Measurements from ENCODE around the gene CRY1.
A peak's percentile ranks its signal among the peaks of the same experiment; 100 is the strongest.

Gene CRY1

DNA sequence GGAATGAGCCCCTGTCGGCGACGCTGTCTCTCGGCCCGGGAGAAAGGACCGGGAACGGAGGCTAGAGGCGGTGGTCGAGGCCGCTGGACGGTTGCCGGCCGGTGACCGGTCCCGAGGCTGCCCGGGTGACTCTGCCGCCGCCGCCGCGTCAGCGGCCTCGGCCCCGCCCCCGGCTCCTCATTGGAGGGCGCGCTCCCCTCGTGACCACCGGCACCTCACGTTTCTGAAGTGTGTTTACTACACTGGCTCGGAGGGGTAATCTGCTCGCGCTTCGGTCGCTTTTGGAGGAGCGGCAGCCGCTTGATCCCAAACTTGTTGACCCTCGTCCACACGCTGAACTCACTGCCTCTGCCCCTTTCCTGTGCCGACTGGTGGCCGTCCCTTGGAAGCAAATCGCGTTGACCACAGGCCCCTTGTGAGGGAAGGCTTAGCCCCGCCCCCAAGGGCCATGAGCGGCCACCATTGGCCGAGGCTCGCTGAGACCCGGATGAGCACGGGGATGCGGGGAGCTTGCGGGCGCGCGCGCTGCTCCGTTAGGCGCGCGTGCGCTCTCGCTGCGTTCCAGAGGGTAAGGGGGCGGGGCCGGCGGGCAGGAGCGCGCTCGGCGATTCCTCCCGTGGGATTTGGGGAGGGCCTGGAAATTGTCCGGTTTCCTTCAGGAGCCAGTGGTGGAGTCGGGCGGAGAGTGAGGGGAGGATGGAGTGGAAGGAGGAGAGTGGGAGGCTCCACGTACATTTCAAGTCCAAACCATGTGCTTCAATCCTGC, at the start of gene CRY1:
Gene CRY1 (minus strand): TSS at position 133 of the 766 bp plus-strand sequence. CDS start 588 bp downstream, outside the sequence.
- Histone ChIP-seq H3K4me1 (ENCODE audit: control insufficient read depth, insufficient read depth, low read length) (peaks cover 4% of the 10 kb centered on the region; the same call in 1 of the 2 replicates), H3K9me3 (ENCODE audit: control insufficient read depth, insufficient read depth, low read length) (peaks cover 6% of the 10 kb centered on the region; the same call in 1 of the 2 replicates), H3K27ac (ENCODE audit: low read depth, low read length) (peak within 1 kb of the TSS; percentile 99), H3K36me3 (ENCODE audit: control insufficient read depth, insufficient read depth, low read length) (no peaks in the 10 kb centered on the region), H3K9ac (ENCODE audit: low read depth, low read length) (peak within 1 kb of the TSS; percentile 96), H3K4me3 (ENCODE audit: low read depth, low read length) (peak within 1 kb of the TSS; percentile 98), H3K27me3 (ENCODE audit: control insufficient read depth, insufficient read depth, low read length) (no peaks in the 10 kb centered on the region)

DNA sequence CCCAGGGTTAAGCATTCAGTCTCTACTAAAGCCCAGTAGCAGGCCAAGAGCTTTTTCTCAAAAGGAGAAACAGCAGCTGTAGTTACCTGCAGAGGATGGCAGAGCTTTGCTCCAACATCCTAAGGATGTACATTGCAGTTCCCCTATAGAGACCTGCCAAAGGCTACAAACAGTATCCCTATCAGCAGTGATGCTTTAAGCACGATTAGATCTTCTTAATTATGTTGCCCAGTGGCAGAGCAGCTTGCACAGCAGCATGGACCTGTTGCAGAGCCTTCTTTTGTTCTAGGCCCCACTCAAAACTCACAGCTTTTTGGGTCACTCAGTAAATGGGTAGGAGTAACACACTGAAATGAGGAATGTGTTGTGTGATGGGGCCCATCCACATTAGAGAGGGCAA, 46.4 kb upstream of the CRY1 start:
- Histone ChIP-seq H3K27me3 (ENCODE audit: control insufficient read depth, insufficient read depth, low read length) (no peaks in the 10 kb centered on the region), H3K4me3 (ENCODE audit: low read depth, low read length) (no peak overlapping the region), H3K4me1 (ENCODE audit: control insufficient read depth, insufficient read depth, low read length) (peaks cover 4% of the 10 kb centered on the region; the same call in 1 of the 2 replicates), H3K27ac (ENCODE audit: low read depth, low read length) (no peak overlapping the region), H3K9ac (ENCODE audit: low read depth, low read length) (no peak overlapping the region), H3K9me3 (ENCODE audit: control insufficient read depth, insufficient read depth, low read length) (no peaks in the 10 kb centered on the region), H3K36me3 (ENCODE audit: control insufficient read depth, insufficient read depth, low read length) (no peaks in the 10 kb centered on the region)

DNA sequence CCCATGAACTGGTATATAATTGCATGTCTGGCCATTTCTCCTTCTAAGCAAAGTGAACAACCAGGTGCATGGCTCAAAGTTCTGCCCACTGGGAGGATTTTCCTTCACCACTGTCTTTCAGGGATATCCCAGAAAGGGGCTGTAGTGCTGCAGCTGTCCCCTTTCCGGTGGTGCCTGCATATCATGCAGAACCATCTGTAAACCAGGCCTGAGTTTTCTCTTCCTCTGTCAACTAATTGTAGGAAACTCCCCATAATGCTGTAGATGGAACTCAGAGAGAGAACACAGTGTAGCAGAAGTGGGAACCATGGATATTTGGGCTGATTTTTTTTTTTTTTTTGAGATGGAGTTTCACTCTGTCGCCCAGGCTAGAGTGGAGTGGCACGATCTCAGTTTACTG, 45.6 kb upstream of the CRY1 start:
- Histone ChIP-seq H3K36me3 (ENCODE audit: control insufficient read depth, insufficient read depth, low read length) (no peaks in the 10 kb centered on the region), H3K27me3 (ENCODE audit: control insufficient read depth, insufficient read depth, low read length) (no peaks in the 10 kb centered on the region), H3K4me3 (ENCODE audit: low read depth, low read length) (no peak overlapping the region), H3K9me3 (ENCODE audit: control insufficient read depth, insufficient read depth, low read length) (no peaks in the 10 kb centered on the region), H3K4me1 (ENCODE audit: control insufficient read depth, insufficient read depth, low read length) (peaks cover 4% of the 10 kb centered on the region; the same call in 1 of the 2 replicates), H3K27ac (ENCODE audit: low read depth, low read length) (no peak overlapping the region), H3K9ac (ENCODE audit: low read depth, low read length) (no peak overlapping the region)

DNA sequence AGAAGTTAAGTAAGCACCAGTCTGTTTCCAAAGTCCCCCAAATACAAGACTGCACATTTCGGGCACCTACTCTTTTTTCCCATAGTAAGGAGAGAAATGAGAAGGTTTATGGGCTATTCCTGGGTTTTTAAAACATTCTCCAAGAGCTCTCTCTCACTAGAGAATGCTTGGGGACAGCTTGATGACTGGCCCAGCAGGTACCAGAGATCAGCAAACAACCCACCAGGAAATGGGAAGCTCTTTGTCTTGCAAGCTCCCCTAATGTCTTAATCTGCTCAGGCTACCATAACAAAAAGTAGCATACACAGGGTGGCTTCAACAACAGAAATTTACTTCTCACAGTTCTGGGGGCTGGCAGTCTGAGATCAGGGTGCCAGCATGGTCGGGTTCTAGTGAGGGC, 41.8 kb upstream of the CRY1 start:
- Histone ChIP-seq H3K9me3 (ENCODE audit: control insufficient read depth, insufficient read depth, low read length) (no peaks in the 10 kb centered on the region), H3K36me3 (ENCODE audit: control insufficient read depth, insufficient read depth, low read length) (no peaks in the 10 kb centered on the region), H3K27me3 (ENCODE audit: control insufficient read depth, insufficient read depth, low read length) (no peaks in the 10 kb centered on the region), H3K9ac (ENCODE audit: low read depth, low read length) (no peak overlapping the region), H3K4me1 (ENCODE audit: control insufficient read depth, insufficient read depth, low read length) (peaks cover 7% of the 10 kb centered on the region; the same call in 1 of the 2 replicates), H3K4me3 (ENCODE audit: low read depth, low read length) (no peak overlapping the region), H3K27ac (ENCODE audit: low read depth, low read length) (peak overlapping the region; percentile 25)

DNA sequence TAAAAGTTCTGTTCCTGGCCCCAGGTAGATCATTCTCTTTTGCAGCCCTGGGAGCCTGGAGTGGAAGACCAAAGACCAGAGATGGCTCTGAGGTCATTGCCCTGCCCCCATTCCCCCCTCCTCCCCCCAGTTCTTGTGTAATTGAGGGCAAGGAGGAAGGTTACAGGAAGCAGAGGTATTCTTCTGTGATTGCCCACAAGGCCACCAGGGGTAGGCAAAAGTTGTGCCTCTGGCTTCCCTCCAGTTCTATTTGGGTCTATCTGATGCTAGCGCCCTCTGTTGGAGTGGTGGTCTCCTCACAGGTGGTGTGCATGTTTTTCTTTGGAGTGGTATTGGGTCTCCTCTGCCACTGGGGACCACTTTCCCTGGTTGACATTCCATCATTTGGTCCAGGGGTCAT, 41.2 kb upstream of the CRY1 start:
- Histone ChIP-seq H3K36me3 (ENCODE audit: control insufficient read depth, insufficient read depth, low read length) (no peaks in the 10 kb centered on the region), H3K9ac (ENCODE audit: low read depth, low read length) (no peak overlapping the region), H3K9me3 (ENCODE audit: control insufficient read depth, insufficient read depth, low read length) (no peaks in the 10 kb centered on the region), H3K4me1 (ENCODE audit: control insufficient read depth, insufficient read depth, low read length) (peaks cover 7% of the 10 kb centered on the region; the same call in 1 of the 2 replicates), H3K27ac (ENCODE audit: low read depth, low read length) (no peak overlapping the region), H3K4me3 (ENCODE audit: low read depth, low read length) (no peak overlapping the region), H3K27me3 (ENCODE audit: control insufficient read depth, insufficient read depth, low read length) (no peaks in the 10 kb centered on the region)

DNA sequence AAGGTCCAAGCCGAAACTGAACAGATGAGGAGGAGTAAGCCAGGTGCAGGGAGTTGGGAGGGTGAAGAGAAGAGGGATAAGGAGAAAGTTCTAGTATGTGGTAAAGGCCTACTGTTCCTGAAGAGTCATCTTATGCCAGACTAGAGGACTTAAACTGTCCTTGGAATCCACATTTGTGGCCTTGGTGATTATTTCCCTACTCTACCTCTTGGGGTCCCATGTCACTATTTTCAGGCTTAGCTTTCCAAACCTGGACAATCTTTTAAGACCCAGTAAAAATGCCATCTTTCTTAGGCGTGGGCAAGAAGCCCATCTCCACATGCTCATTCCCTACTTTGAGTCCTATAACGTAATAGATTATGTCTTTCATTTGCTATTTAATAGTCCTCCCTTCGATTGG, 40.1 kb upstream of the CRY1 start:
- no peaks in the 10 kb centered on the region for H3K27me3 ChIP-seq (ENCODE audit: control insufficient read depth, insufficient read depth, low read length)
- H3K36me3 ChIP-seq (ENCODE audit: control insufficient read depth, insufficient read depth, low read length), result no peaks in the 10 kb centered on the region

DNA sequence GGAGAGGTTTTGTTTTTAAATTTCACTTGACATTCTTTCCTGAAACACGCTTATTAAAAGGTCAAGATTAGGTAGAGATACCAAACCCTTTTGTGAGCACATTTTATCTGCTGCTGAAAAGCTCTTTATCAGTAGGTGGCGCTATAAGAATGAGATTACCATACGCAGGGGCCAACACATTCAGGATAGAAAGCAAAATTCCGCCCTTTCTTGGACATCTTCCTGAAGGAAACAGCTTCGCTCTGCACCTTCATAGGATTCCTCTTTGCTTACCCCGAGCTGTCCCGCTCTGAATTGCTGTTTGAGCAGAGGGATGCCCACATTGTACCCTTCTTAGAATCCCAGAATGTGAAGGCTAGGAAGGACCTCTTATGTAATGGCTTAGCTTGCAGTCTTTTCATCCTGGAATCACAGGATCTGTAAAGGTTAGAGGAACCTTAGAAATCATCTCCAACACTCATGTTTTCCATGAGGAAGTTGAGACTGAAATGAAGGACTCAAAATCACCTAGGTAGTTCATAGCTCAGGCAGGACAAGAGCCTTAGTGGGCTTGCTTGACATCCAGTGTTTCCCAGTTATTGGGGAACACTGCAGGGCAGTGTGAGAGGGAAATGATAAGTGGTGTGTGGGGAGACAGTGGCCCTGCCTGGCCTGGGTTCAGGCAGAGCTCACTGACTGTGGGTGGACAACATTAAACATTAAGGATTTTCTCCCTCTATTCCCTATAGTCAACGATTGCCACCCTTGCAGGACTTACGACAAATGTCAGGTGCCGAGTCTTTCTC, 38.7 kb upstream of the CRY1 start:
- Histone ChIP-seq H3K4me3 (ENCODE audit: low read depth, low read length) (no peak overlapping the region), H3K9me3 (ENCODE audit: control insufficient read depth, insufficient read depth, low read length) (no peaks in the 10 kb centered on the region), H3K4me1 (ENCODE audit: control insufficient read depth, insufficient read depth, low read length) (peaks cover 9% of the 10 kb centered on the region), H3K27me3 (ENCODE audit: control insufficient read depth, insufficient read depth, low read length) (no peaks in the 10 kb centered on the region), H3K36me3 (ENCODE audit: control insufficient read depth, insufficient read depth, low read length) (no peaks in the 10 kb centered on the region), H3K9ac (ENCODE audit: low read depth, low read length) (no peak overlapping the region), H3K27ac (ENCODE audit: low read depth, low read length) (no peak overlapping the region)

More for the DNA sequence above, 40.1 kb upstream of the CRY1 start:
- Histone ChIP-seq H3K4me1 (ENCODE audit: control insufficient read depth, insufficient read depth, low read length) (peaks cover 7% of the 10 kb centered on the region; the same call in 1 of the 2 replicates), H3K9ac (ENCODE audit: low read depth, low read length) (no peak overlapping the region), H3K27ac (ENCODE audit: low read depth, low read length) (no peak overlapping the region), H3K4me3 (ENCODE audit: low read depth, low read length) (no peak overlapping the region), H3K9me3 (ENCODE audit: control insufficient read depth, insufficient read depth, low read length) (no peaks in the 10 kb centered on the region)

DNA sequence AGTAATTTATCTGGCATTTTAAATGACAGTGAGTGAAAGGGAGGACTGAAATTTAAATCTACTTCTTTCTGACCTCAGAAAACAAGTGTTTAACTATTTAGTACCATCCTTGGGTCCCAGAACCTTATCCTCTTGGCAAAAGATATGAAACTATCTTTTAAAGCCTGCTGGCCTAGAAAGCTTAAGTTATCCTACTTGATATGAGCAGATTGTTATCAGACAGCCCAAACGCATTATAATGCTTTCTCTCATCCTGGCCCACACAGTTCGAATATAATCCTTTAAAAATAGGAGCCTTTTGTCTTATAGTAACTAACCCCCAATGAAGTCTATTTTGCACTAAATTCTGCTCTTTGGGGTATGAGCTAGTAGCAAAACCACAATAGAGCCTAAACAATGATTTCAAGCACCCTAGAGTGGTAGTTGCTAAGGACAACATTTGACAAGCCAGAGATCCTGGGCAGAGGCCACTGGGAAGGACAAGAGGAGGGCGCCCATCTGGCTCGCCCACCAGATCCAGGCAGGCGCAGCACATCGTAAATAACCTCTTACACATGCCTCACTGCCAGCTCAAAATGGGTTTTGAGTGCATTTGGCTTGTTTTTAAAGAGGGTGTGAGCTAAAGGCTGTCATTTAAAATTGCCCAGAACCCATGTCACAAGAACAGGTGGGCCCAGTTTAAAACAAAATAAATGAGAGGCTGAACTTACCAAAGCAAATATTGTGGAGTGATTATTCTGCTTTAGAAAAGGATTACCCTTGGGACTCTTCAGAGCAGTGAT, 37.7 kb upstream of the CRY1 start:
- no peak overlapping the region for H3K9ac ChIP-seq (ENCODE audit: low read depth, low read length)
- no peak overlapping the region for H3K4me3 ChIP-seq (ENCODE audit: low read depth, low read length)
- H3K36me3 ChIP-seq (ENCODE audit: control insufficient read depth, insufficient read depth, low read length), result no peaks in the 10 kb centered on the region
- H3K4me1 ChIP-seq (ENCODE audit: control insufficient read depth, insufficient read depth, low read length), result peaks cover 14% of the 10 kb centered on the region
- no peaks in the 10 kb centered on the region for H3K9me3 ChIP-seq (ENCODE audit: control insufficient read depth, insufficient read depth, low read length)
- H3K27ac ChIP-seq (ENCODE audit: low read depth, low read length), result no peak overlapping the region
- H3K27me3 ChIP-seq (ENCODE audit: control insufficient read depth, insufficient read depth, low read length), result no peaks in the 10 kb centered on the region

DNA sequence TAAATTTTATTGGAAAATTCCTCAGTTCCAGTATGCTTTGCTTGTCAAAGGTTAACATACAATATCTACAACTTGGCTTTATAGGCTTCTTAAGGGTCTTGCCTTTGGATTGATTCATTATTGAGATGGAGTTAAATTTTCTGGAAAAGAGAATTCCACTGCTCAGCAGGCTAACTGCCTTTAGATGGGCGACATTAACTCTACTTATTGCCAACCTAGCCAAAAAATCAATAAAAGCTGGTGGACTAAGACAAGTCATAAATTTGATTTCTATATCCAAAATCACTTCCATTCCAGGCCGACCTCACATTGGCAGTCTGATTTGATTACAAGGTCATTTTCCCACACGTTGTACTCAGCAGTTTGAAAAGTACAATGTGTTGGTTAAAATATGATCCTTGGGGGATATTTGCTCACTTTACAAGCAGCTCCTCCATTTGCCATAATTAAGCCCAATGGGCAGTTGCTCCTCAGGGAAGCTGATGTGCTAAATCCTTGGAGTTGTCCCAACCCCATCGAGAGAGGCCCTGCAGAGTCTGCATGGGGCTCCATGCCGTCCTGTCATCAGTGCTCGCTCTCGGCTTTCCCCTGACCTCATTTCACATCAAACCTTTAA, 36.1 kb upstream of the CRY1 start:
- no peak overlapping the region for H3K27ac ChIP-seq (ENCODE audit: low read depth, low read length)
- no peaks in the 10 kb centered on the region for H3K9me3 ChIP-seq (ENCODE audit: control insufficient read depth, insufficient read depth, low read length)
- no peak overlapping the region for H3K9ac ChIP-seq (ENCODE audit: low read depth, low read length)
- H3K27me3 ChIP-seq (ENCODE audit: control insufficient read depth, insufficient read depth, low read length), result no peaks in the 10 kb centered on the region
- H3K4me1 ChIP-seq (ENCODE audit: control insufficient read depth, insufficient read depth, low read length), result peaks cover 10% of the 10 kb centered on the region
- no peaks in the 10 kb centered on the region for H3K36me3 ChIP-seq (ENCODE audit: control insufficient read depth, insufficient read depth, low read length)
- H3K4me3 ChIP-seq (ENCODE audit: low read depth, low read length), result no peak overlapping the region
